Measurements from ENCODE around the gene STN1. TPM values are rescaled to one million over a fixed set of nuclear protein-coding genes. Genes with fewer than 3 reads are reported as not detected.

STN1 gene
- total and polyA plus RNA-seq, 2 of the 8 experiments (the other 6 are each of a cell fraction or from before 2014, with no cell fraction given) = 10.1 to 12.4 TPM

DNA sequence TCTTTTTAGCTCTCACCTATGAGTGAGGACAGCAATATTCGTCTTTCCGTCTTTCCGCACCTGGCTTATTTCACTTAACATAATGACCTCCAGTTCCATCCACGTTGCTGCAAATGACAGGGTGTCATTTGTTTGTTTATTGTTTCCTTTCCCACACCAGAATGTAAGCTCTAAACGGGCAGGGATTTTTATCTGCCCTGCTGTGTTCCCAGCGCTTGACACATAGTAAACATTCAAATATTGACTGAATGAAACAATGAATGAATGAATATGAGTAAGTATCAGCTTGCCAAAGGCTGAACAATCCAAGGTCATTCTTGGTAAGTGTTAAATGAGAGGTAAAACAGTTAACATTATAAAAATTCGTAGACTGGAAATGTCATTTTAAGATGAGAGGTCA lies 75.4 kb downstream of the STN1 start:
- ChIA-PET POLR2A (ENCODE audit: partially characterized antibody) (no interaction called here), CTCF (ENCODE audit: partially characterized antibody) (interaction anchor here (0.9 to 2.9 kb wide), 4 partner anchors 12 to 77 kb away, joined by 3 to 14 read pairs (median 5); partner anchors contain the start of gene SH3PXD2A)
- no peak overlapping the region for H2BK5ac ChIP-seq (ENCODE audit: low read depth, low read length)
- H3K23me2 ChIP-seq (ENCODE audit: low read depth, low read length) = no peaks in the 10 kb centered on the region
- no peak overlapping the region for H4K91ac ChIP-seq (replicated peaks; ENCODE audit: insufficient read length, low read length)
- H3K14ac ChIP-seq (ENCODE audit: insufficient read length) = no peak overlapping the region
- peaks cover 15 to 25% (median 19%) of the 10 kb centered on the region in 4 experiments for H3K4me1 ChIP-seq (replicated peaks in 1 of 4; ENCODE audit: control insufficient read depth in 3 of 4, insufficient read depth in 4 of 4, low read length in 3 of 4)
- no peak overlapping the region for H4K8ac ChIP-seq (ENCODE audit: extremely low read depth, insufficient read depth, low read length)
- no peak overlapping the region for H3K9ac ChIP-seq (replicated peaks in 1 of 4; ENCODE audit: extremely low read depth in 1 of 4, low read depth in 3 of 4, low read length in 3 of 4)
- H2BK120ac ChIP-seq (replicated peaks; ENCODE audit: low read depth, low read length) = no peak overlapping the region
- no peak overlapping the region for H3K4ac ChIP-seq (replicated peaks; ENCODE audit: insufficient read length, low read depth, low read length)
- H3K36me3 ChIP-seq (ENCODE audit: control insufficient read depth in 2 of 4, insufficient read depth in 4 of 4, low read length in 3 of 4) = no peaks in the 10 kb centered on the region
- no peak overlapping the region for H2AFZ ChIP-seq (ENCODE audit: low read length)
- DNase-seq (ENCODE audit: low read depth in 1 of 2, low spot score in 2 of 2) = no peak
- H3K23ac ChIP-seq (ENCODE audit: insufficient read length) = no peak overlapping the region
- no peak overlapping the region for H4K5ac ChIP-seq (ENCODE audit: insufficient read length, low read depth, low read length)
- no peak overlapping the region for H3K4me3 ChIP-seq (ENCODE audit: extremely low read depth in 1 of 4, insufficient read depth in 2 of 4, low read depth in 3 of 4, low read length in 4 of 4)
- H3K56ac ChIP-seq (replicated peaks; ENCODE audit: insufficient read length, low read depth, low read length) = no peak overlapping the region
- H3K27ac ChIP-seq (ENCODE audit: low read depth, low read length) = no peak overlapping the region
- no peaks in the 10 kb centered on the region for H3K27me3 ChIP-seq (replicated peaks in 1 of 4; ENCODE audit: control insufficient read depth in 3 of 4, extremely low read depth in 1 of 4, insufficient read depth in 3 of 4, low read length in 3 of 4)
- WGBS, 2 experiments (ENCODE audit: extremely low coverage in 1 of 2, insufficient coverage in 1 of 2, insufficient read length in 1 of 2, insufficient replicate concordance in 2 of 2, low coverage in 1 of 2, low lambda C conversion rate in 2 of 2, missing lambda C conversion rate in 1 of 2) = 78% methylated on average over 6 of the region's 7 CpGs; no CpG with 5 or more reads in 1 of the 2 experiments
- H3K18ac ChIP-seq (ENCODE audit: extremely low read depth, low read length) = no peak overlapping the region
- no peak overlapping the region for H2AK5ac ChIP-seq (ENCODE audit: low read depth, low read length)
- no peaks in the 10 kb centered on the region for H3K79me2 ChIP-seq (ENCODE audit: control insufficient read depth in 1 of 2, insufficient read depth in 2 of 2, low read length in 2 of 2)
- no peak for FAIRE-seq
- no peak overlapping the region for H2BK20ac ChIP-seq (ENCODE audit: low read length)
- H4K20me1 ChIP-seq (replicated peaks in 1 of 2; ENCODE audit: control insufficient read depth in 1 of 2, insufficient read depth in 2 of 2, low read length in 2 of 2) = no peaks in the 10 kb centered on the region
- H3K79me1 ChIP-seq (ENCODE audit: low read depth, low read length) = no peaks in the 10 kb centered on the region
- no peaks in the 10 kb centered on the region for H3K9me3 ChIP-seq (ENCODE audit: insufficient read depth in 2 of 2, low read depth in 1 of 2, low read length in 1 of 2)
- no peak overlapping the region for H2BK15ac ChIP-seq (ENCODE audit: low read length)
- H3K4me2 ChIP-seq (ENCODE audit: insufficient read depth in 1 of 2, low read depth in 2 of 2, low read length in 2 of 2) = no peak overlapping the region
- H2BK12ac ChIP-seq (ENCODE audit: low read depth, low read length) = no peak overlapping the region
- TF ChIP-seq RAD21 (IDR thresholded peaks at IDR 0.05 in 1 of 2, conservative IDR thresholded peaks at IDR 0.05 in 1 of 2; ENCODE audit: low read depth in 2 of 2, low read length in 2 of 2) (no peak), RFX5 (IDR thresholded peaks at IDR 0.05; ENCODE audit: borderline replicate concordance, low read depth, low read length) (no peak), CREB1 (IDR thresholded peaks at IDR 0.05) (no peak), YY1 (IDR thresholded peaks at IDR 0.05; ENCODE audit: low read depth, low read length) (no peak), SRF (IDR thresholded peaks at IDR 0.05; ENCODE audit: low read depth, low read length) (no peak), TAF7 (optimal IDR thresholded peaks at IDR 0.05; ENCODE audit: borderline replicate concordance, low read depth, low read length) (no peak), JUN (IDR thresholded peaks at IDR 0.05; ENCODE audit: low read depth, low read length) (no peak), BCL11A (IDR thresholded peaks at IDR 0.05; ENCODE audit: low read depth in 2 of 2, low read length in 2 of 2) (no peak), SAP30 (IDR thresholded peaks at IDR 0.05; ENCODE audit: insufficient read depth, insufficient replicate concordance, low read length) (no peak), HDAC2 (IDR thresholded peaks at IDR 0.05; ENCODE audit: borderline replicate concordance in 1 of 2, low read depth in 2 of 2, low read length in 2 of 2) (no peak), PHF8 (conservative IDR thresholded peaks at IDR 0.05; ENCODE audit: low read depth, low read length) (no peak), CBX8 (IDR thresholded peaks at IDR 0.05; ENCODE audit: borderline replicate concordance, low read depth, low read length) (no peak)
- TF ChIP-seq, protein P1, sequence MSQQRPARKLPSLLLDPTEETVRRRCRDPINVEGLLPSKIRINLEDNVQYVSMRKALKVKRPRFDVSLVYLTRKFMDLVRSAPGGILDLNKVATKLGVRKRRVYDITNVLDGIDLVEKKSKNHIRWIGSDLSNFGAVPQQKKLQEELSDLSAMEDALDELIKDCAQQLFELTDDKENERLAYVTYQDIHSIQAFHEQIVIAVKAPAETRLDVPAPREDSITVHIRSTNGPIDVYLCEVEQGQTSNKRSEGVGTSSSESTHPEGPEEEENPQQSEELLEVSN (IDR thresholded peaks at IDR 0.05) = no peak

Data from H1 (cell line).